ENCODE data around the gene SOHLH1. TPM values are rescaled to one million over a fixed set of nuclear protein-coding genes. Genes with fewer than 3 reads are reported as not detected.

Gene SOHLH1
- total and polyA plus RNA-seq, 2 experiments from 2014 or later, result not detected

GRCh38 chr9:135719472-135719871, 20.2 kb upstream of the SOHLH1 start:
- Histone ChIP-seq H3K36me3 (replicated peaks; ENCODE audit: insufficient read depth, low read depth) (no peaks in the 10 kb centered on the region), H3K4me3 (no peak overlapping the region), H2AFZ (no peak overlapping the region), H3K9me2 (replicated peaks; ENCODE audit: insufficient read depth) (no peaks in the 10 kb centered on the region), H3K9me3 (ENCODE audit: low read depth) (no peaks in the 10 kb centered on the region), H3K27ac (no peak overlapping the region), H3K27me3 (peaks cover 19% of the 10 kb centered on the region), H4K20me1 (ENCODE audit: insufficient read depth, poor library complexity, severe bottlenecking) (no peaks in the 10 kb centered on the region), H3K4me2 (no peak overlapping the region), H3K79me2 (no peaks in the 10 kb centered on the region), H3K4me1 (ENCODE audit: insufficient read depth) (no peaks in the 10 kb centered on the region)
- no peak for DNase-seq (ENCODE audit: low spot score)
- no peak for TF ChIP-seq CTCF (IDR thresholded peaks at IDR 0.05; ENCODE audit: poor library complexity)
- TF ChIP-seq EZH2 (IDR thresholded peaks at IDR 0.05; ENCODE audit: borderline replicate concordance), result no peak
- TF ChIP-seq EZH2phosphoT487 (IDR thresholded peaks at IDR 0.05; ENCODE audit: low read depth, severe bottlenecking, unreplicated experiment), result no peak
- WGBS (ENCODE audit: low lambda C conversion rate, missing lambda C conversion rate), result 88% methylated on average over 9 of the region's 9 CpGs

- H4K20me1 ChIP-seq (ENCODE audit: insufficient read depth, poor library complexity, severe bottlenecking), result no peaks in the 10 kb centered on the region
- H3K27ac ChIP-seq, result no peak overlapping the region
- H3K79me2 ChIP-seq, result no peaks in the 10 kb centered on the region
- no peak overlapping the region for H2AFZ ChIP-seq
- DNase-seq (ENCODE audit: low spot score), result no peak
- no peaks in the 10 kb centered on the region for H3K36me3 ChIP-seq (replicated peaks; ENCODE audit: insufficient read depth, low read depth)
- WGBS (ENCODE audit: low lambda C conversion rate, missing lambda C conversion rate), result 87% methylated on average over 15 of the region's 15 CpGs
- H3K4me1 ChIP-seq (ENCODE audit: insufficient read depth), result no peaks in the 10 kb centered on the region
- no peaks in the 10 kb centered on the region for H3K9me2 ChIP-seq (replicated peaks; ENCODE audit: insufficient read depth)
- no peak overlapping the region for H3K4me3 ChIP-seq
- no peaks in the 10 kb centered on the region for H3K9me3 ChIP-seq (ENCODE audit: low read depth)
- H3K27me3 ChIP-seq, result peaks cover 23% of the 10 kb centered on the region
- H3K4me2 ChIP-seq, result no peak overlapping the region
- TF ChIP-seq EZH2phosphoT487 (IDR thresholded peaks at IDR 0.05; ENCODE audit: low read depth, severe bottlenecking, unreplicated experiment) (no peak), CTCF (IDR thresholded peaks at IDR 0.05; ENCODE audit: poor library complexity) (no peak), EZH2 (IDR thresholded peaks at IDR 0.05; ENCODE audit: borderline replicate concordance) (no peak)
These were observed 19.3 kb upstream of the SOHLH1 start for GRCh38 chr9:135718616-135719015.

- Histone ChIP-seq H3K9me2 (replicated peaks; ENCODE audit: insufficient read depth) (no peaks in the 10 kb centered on the region), H3K9me3 (ENCODE audit: low read depth) (no peaks in the 10 kb centered on the region), H3K36me3 (replicated peaks; ENCODE audit: insufficient read depth, low read depth) (no peaks in the 10 kb centered on the region), H3K27me3 (peaks cover 32% of the 10 kb centered on the region), H3K4me3 (no peak overlapping the region), H3K4me2 (no peak overlapping the region), H3K79me2 (no peaks in the 10 kb centered on the region), H4K20me1 (ENCODE audit: insufficient read depth, poor library complexity, severe bottlenecking) (no peaks in the 10 kb centered on the region), H2AFZ (no peak overlapping the region), H3K27ac (no peak overlapping the region), H3K4me1 (ENCODE audit: insufficient read depth) (no peaks in the 10 kb centered on the region)
- DNase-seq (ENCODE audit: low spot score), result no peak
- no peak for TF ChIP-seq EZH2phosphoT487 (IDR thresholded peaks at IDR 0.05; ENCODE audit: low read depth, severe bottlenecking, unreplicated experiment)
- no peak for TF ChIP-seq CTCF (IDR thresholded peaks at IDR 0.05; ENCODE audit: poor library complexity)
- TF ChIP-seq EZH2 (IDR thresholded peaks at IDR 0.05; ENCODE audit: borderline replicate concordance), result no peak
- WGBS (ENCODE audit: low lambda C conversion rate, missing lambda C conversion rate), result 90% methylated on average over 12 of the region's 13 CpGs
These were observed 18.1 kb upstream of the SOHLH1 start for GRCh38 chr9:135717410-135717809.

- Histone ChIP-seq H3K4me1 (ENCODE audit: insufficient read depth) (no peaks in the 10 kb centered on the region), H3K9me2 (replicated peaks; ENCODE audit: insufficient read depth) (no peaks in the 10 kb centered on the region), H3K27me3 (peaks cover 35% of the 10 kb centered on the region), H3K27ac (no peak overlapping the region), H3K4me2 (no peak overlapping the region), H3K36me3 (replicated peaks; ENCODE audit: insufficient read depth, low read depth) (no peaks in the 10 kb centered on the region), H3K9me3 (ENCODE audit: low read depth) (no peaks in the 10 kb centered on the region), H2AFZ (no peak overlapping the region), H4K20me1 (ENCODE audit: insufficient read depth, poor library complexity, severe bottlenecking) (no peaks in the 10 kb centered on the region), H3K4me3 (no peak overlapping the region), H3K79me2 (no peaks in the 10 kb centered on the region)
- TF ChIP-seq CTCF (IDR thresholded peaks at IDR 0.05; ENCODE audit: poor library complexity) (no peak), EZH2phosphoT487 (IDR thresholded peaks at IDR 0.05; ENCODE audit: low read depth, severe bottlenecking, unreplicated experiment) (no peak), EZH2 (IDR thresholded peaks at IDR 0.05; ENCODE audit: borderline replicate concordance) (no peak)
- 86% methylated on average over 11 of the region's 11 CpGs for WGBS (ENCODE audit: low lambda C conversion rate, missing lambda C conversion rate)
- DNase-seq (ENCODE audit: low spot score), result no peak
These were observed 16.8 kb upstream of the SOHLH1 start for GRCh38 chr9:135716045-135716444.

Data from hepatocyte (in vitro differentiated cells).